Neural crest cell (in vitro differentiated cells): ENCODE measurements around the gene HBE1. TPM values are rescaled to one million over a fixed set of nuclear protein-coding genes. Genes with fewer than 3 reads are reported as not detected.
"Not testable (repeated sequence)": the region's sequence is repeated elsewhere in the genome, so short reads cannot be mapped to it uniquely, and the experiment has no call there.

ENCODE experiments used
- DNase-seq: peaks from one replicate; pipeline ENCODE4 v3.0.0; 2021; ENCODE audit warnings: low read depth, mixed read lengths, low spot score
- H3K27ac Mint-ChIP-seq: one replicate; pipeline ENCODE4 v1.8.0; 2021; ENCODE audit warnings: mild to moderate bottlenecking, mixed read lengths; ENCODE audit not compliant: unreplicated experiment
- H3K27me3 Mint-ChIP-seq: 2 replicates; pipeline ENCODE4 v1.8.0; 2021; ENCODE audit warnings: low read depth, mild to moderate bottlenecking, mixed read lengths
- H3K36me3 Mint-ChIP-seq: 2 replicates; pipeline ENCODE4 v1.8.0; 2021; ENCODE audit warnings: low read depth, mild to moderate bottlenecking, mixed read lengths
- H3K4me1 Mint-ChIP-seq: 2 replicates; pipeline ENCODE4 v1.8.0; 2021; ENCODE audit warnings: mixed read lengths
- H3K4me3 Mint-ChIP-seq: one replicate; pipeline ENCODE4 v1.8.0; 2021; ENCODE audit warnings: mild to moderate bottlenecking, mixed read lengths
- H3K9me3 Mint-ChIP-seq: 2 replicates; pipeline ENCODE4 v1.8.0; 2021; ENCODE audit warnings: mixed read lengths
- long read RNA-seq: library from polyadenylated mRNA; unstranded; transcript quantifications from one replicate; pipeline ENCODE4 v2.0.0, GENCODE V29; 2020
- total RNA-seq: library from RNA; stranded (reverse); gene quantifications from 2 replicates; pipeline ENCODE4 v1.2.1, GENCODE V29; 2021
- TF ChIP-seq, protein P1 (sequence below): fragments of 200-600 bp; sonication (generic); conservative IDR thresholded peaks from 2 replicates; pipeline ENCODE4 v1.5.0; 2021; ENCODE audit warnings: antibody characterized with exemption, mild to moderate bottlenecking

The HBE1 gene
- 0.45 and 0.56 TPM in 2 replicates for total RNA-seq
- long read RNA-seq = 0 reads

DNA sequence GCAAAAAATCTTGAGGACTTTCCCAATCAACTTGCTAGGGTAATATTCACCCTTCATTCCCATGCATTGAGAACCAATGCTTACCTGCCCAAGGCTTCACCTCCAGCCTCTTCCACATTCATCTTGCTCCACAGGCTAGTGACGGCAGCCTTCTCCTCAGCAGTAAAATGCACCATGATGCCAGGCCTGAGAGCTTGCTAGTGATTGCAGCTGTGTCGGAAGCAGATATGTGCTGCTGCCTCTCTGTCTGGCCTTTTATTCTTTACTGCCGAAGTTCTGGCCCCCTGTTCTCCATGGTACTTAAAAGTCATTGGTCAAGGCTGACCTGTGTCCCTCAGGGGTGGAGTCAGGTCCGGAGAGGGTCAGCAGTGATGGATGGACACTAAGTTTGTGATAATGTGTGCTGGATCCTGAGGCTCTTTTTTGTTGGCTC lies at the start of gene HBE1:
HBE1 (minus strand) TSS at position 231 of the 433 bp plus-strand sequence; CDS start at position 176, 55 bp downstream.
- peaks cover 6% of the 10 kb centered on the region for H3K4me1 Mint-ChIP-seq
- DNase-seq = no peak
- H3K27ac Mint-ChIP-seq = no peak within 1 kb of the TSS
- H3K36me3 Mint-ChIP-seq = no peaks in the 10 kb centered on the region
- H3K9me3 Mint-ChIP-seq = no peaks in the 10 kb centered on the region
- H3K4me3 Mint-ChIP-seq = no peak within 1 kb of the TSS
- H3K27me3 Mint-ChIP-seq = peaks cover under 1% of the 10 kb centered on the region
- TF ChIP-seq, protein P1, sequence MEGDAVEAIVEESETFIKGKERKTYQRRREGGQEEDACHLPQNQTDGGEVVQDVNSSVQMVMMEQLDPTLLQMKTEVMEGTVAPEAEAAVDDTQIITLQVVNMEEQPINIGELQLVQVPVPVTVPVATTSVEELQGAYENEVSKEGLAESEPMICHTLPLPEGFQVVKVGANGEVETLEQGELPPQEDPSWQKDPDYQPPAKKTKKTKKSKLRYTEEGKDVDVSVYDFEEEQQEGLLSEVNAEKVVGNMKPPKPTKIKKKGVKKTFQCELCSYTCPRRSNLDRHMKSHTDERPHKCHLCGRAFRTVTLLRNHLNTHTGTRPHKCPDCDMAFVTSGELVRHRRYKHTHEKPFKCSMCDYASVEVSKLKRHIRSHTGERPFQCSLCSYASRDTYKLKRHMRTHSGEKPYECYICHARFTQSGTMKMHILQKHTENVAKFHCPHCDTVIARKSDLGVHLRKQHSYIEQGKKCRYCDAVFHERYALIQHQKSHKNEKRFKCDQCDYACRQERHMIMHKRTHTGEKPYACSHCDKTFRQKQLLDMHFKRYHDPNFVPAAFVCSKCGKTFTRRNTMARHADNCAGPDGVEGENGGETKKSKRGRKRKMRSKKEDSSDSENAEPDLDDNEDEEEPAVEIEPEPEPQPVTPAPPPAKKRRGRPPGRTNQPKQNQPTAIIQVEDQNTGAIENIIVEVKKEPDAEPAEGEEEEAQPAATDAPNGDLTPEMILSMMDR = no peak

DNA sequence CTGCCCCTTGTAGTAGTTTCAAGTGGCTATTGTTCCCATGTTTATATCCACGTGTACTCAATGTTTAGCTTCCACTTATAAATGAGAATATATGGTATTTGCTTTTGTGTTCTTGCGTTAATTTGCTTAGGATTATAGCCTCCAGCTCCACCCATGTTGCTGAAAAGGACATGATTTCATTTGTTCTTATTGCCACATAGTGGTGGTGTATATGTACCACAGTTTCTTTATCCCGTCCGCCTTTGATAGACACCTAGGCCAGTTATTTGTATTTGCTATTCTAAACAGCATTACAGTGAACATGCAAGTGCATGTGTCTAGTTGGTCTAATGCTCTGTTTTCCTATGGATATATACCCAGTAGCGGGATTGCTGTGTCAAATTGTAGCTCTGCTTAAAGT lies 47.5 kb upstream of the HBE1 start:
- no peak for DNase-seq

DNA sequence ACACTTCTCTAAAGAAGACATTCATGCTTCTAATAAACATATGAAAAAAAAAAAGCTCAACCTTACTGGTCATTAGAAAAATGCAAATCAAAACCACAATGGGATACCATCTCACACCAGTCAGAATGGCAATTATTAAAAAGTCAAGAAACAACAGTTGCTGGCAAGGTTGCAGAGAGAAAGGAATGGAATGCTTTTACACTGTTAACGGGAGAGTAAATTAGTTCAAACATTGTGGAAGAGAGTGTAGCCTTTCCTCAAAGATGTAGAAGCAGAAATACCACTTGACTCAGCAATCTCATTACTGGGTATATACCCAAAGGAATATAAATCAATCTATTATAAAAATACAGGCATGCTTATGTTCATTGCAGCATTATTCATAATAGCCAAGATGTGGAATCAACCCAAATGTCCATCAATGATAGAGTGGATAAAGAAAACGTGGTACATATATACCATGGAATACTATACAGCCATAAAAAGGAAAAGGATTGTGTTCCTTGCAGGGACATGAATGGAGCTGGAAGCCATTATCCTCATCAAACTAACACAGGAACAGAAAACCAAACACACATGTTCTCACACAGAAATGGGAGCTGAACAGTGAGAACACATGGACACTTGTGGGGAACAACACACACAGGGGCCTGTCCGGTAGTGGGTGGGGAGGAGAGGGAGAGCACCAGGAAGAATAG lies 43.7 kb upstream of the HBE1 start:
- H3K27ac Mint-ChIP-seq, H3K4me3 Mint-ChIP-seq, DNase-seq, H3K36me3 Mint-ChIP-seq, H3K27me3 Mint-ChIP-seq, H3K4me1 Mint-ChIP-seq, H3K9me3 Mint-ChIP-seq: not testable (repeated sequence)

More for the DNA sequence above, 47.5 kb upstream of the HBE1 start:
- TF ChIP-seq, protein P1 = no peak
- no peak overlapping the region for H3K27ac Mint-ChIP-seq
- no peaks in the 10 kb centered on the region for H3K36me3 Mint-ChIP-seq
- no peak overlapping the region for H3K4me3 Mint-ChIP-seq
- H3K4me1 Mint-ChIP-seq = no peaks in the 10 kb centered on the region
- no peaks in the 10 kb centered on the region for H3K27me3 Mint-ChIP-seq
- H3K9me3 Mint-ChIP-seq = peaks cover 2% of the 10 kb centered on the region

DNA sequence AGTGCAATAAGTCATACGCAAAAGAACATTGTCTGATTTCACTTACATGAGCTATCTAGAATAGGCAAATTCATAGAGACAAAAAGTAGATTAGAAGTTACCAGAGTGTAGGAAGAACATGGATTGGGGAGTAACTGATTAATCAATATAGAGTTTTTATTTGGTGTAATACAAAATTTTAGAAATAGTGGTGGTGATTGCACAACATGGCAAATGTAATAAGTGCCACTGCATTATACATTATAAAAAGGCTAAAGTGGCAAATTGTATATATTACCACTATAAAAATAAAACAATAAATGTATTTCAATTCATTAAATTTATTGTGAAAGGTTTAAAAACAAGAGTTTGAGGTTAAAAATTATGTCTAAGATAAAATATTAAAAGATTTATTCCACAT lies 40.7 kb upstream of the HBE1 start:
- Mint-ChIP-seq H3K4me1 (no peaks in the 10 kb centered on the region), H3K9me3 (peaks cover 2% of the 10 kb centered on the region), H3K27me3 (no peaks in the 10 kb centered on the region), H3K27ac (no peak overlapping the region), H3K36me3 (no peaks in the 10 kb centered on the region), H3K4me3 (no peak overlapping the region)
- TF ChIP-seq, protein P1 = no peak
- DNase-seq = no peak

DNA sequence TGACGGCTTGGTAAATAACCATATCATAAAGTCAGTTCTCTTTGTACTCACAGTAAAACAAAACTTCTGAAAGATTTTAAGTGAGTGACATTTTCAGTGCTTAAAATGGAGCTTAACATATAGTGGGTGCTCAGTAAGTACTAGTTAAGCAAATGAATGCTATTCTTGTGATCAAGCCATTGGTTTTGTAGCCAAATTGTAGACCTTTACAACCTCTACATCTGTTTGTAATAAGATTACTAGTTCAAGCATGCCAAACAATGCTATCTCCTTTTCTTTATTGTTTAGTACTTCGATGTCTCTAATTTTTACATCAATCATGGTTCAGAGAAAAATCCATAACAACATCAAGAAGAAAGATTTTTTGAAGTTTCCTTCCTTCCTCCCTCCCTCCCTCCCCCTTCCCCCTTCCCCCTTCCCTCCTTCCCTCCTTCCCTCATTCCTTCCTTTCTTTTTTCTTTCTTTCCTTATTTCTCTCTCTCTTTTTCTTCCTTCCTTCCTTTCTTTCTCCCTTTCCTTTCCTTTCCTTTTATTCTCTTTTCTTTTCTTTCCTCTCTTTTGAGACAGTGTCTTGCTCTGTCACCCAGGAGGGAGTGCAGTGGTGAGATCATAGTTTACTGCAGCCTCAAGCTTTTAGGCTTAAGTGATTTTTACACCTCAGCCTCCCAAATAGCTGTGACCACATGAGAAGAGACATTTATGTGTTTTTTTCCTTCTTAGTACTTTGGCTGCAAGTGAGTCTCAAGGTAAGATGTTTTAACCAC lies 37.7 kb upstream of the HBE1 start:
- no peaks in the 10 kb centered on the region for H3K9me3 Mint-ChIP-seq
- TF ChIP-seq, protein P1 = no peak
- H3K27me3 Mint-ChIP-seq = no peaks in the 10 kb centered on the region
- H3K36me3 Mint-ChIP-seq = no peaks in the 10 kb centered on the region
- no peaks in the 10 kb centered on the region for H3K4me1 Mint-ChIP-seq
- DNase-seq = no peak
- H3K4me3 Mint-ChIP-seq = no peak overlapping the region
- H3K27ac Mint-ChIP-seq = no peak overlapping the region

DNA sequence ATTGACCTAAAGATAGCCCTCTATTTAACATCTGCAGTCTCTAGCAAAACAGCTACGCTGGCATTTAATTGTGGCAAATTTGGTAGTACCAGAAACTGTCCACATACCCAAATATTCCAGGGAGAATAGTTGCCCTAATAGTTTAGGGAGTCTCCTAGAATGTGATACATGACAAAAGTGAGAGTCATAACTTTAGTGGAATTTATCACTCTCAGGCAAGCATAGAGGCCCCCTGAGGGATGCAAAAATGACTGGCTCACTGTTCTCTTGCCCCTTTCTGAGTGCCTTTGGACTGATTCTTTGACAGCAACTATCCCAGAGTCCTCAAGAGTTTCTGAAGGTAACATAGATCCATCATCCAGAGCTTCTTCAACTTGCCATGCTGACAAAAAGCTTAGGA lies 34.3 kb upstream of the HBE1 start:
- H3K36me3 Mint-ChIP-seq = no peaks in the 10 kb centered on the region
- no peak overlapping the region for H3K27ac Mint-ChIP-seq
- DNase-seq = no peak
- H3K4me1 Mint-ChIP-seq = no peaks in the 10 kb centered on the region
- H3K4me3 Mint-ChIP-seq = no peak overlapping the region
- no peaks in the 10 kb centered on the region for H3K9me3 Mint-ChIP-seq
- no peaks in the 10 kb centered on the region for H3K27me3 Mint-ChIP-seq
- TF ChIP-seq, protein P1 = no peak
